ENCODE data around the gene FOXRED1.
"Not testable (repeated sequence)": the region's sequence is repeated elsewhere in the genome, so short reads cannot be mapped to it uniquely, and the experiment has no call there.

The FOXRED1 gene

GRCh38 chr11:126304457-126305075, 35.6 kb downstream of the FOXRED1 start:
- peak overlapping the region; percentile 97 for H3K4me3 ChIP-seq (ENCODE audit: low read depth, low read length)
- no peaks in the 10 kb centered on the region for H3K36me3 ChIP-seq (ENCODE audit: control insufficient read depth, insufficient read depth, low read length)
- H3K27me3 ChIP-seq (ENCODE audit: control insufficient read depth, insufficient read depth, low read length) = no peaks in the 10 kb centered on the region
- peak overlapping the region; percentile 84 for H3K9ac ChIP-seq (ENCODE audit: low read depth, low read length)
- H3K4me1 ChIP-seq (ENCODE audit: control insufficient read depth, insufficient read depth, low read length) = no peaks in the 10 kb centered on the region
- H3K9me3 ChIP-seq (ENCODE audit: control insufficient read depth, insufficient read depth, low read length) = no peaks in the 10 kb centered on the region

- Histone ChIP-seq H3K9ac (ENCODE audit: low read depth, low read length) (no peak overlapping the region), H3K4me3 (ENCODE audit: low read depth, low read length) (no peak overlapping the region), H3K4me1 (ENCODE audit: control insufficient read depth, insufficient read depth, low read length) (no peaks in the 10 kb centered on the region), H3K27me3 (ENCODE audit: control insufficient read depth, insufficient read depth, low read length) (no peaks in the 10 kb centered on the region), H3K9me3 (ENCODE audit: control insufficient read depth, insufficient read depth, low read length) (no peaks in the 10 kb centered on the region), H3K36me3 (ENCODE audit: control insufficient read depth, insufficient read depth, low read length) (no peaks in the 10 kb centered on the region)
These were observed 36.7 kb downstream of the FOXRED1 start for GRCh38 chr11:126305699-126306098.

- no peak overlapping the region for H3K9ac ChIP-seq (ENCODE audit: low read depth, low read length)
- H3K27me3 ChIP-seq (ENCODE audit: control insufficient read depth, insufficient read depth, low read length) = no peaks in the 10 kb centered on the region
- H3K36me3 ChIP-seq (ENCODE audit: control insufficient read depth, insufficient read depth, low read length) = peaks cover 5% of the 10 kb centered on the region
- H3K4me1 ChIP-seq (ENCODE audit: control insufficient read depth, insufficient read depth, low read length) = no peaks in the 10 kb centered on the region
- no peak overlapping the region for H3K4me3 ChIP-seq (ENCODE audit: low read depth, low read length)
- H3K9me3 ChIP-seq (ENCODE audit: control insufficient read depth, insufficient read depth, low read length) = no peaks in the 10 kb centered on the region
These were observed 38.8 kb downstream of the FOXRED1 start for GRCh38 chr11:126307706-126308105.

GRCh38 chr11:126308271-126308671, 39.3 kb downstream of the FOXRED1 start:
- Histone ChIP-seq H3K36me3 (ENCODE audit: control insufficient read depth, insufficient read depth, low read length) (peaks cover 5% of the 10 kb centered on the region), H3K9me3 (ENCODE audit: control insufficient read depth, insufficient read depth, low read length) (no peaks in the 10 kb centered on the region), H3K9ac (ENCODE audit: low read depth, low read length) (no peak overlapping the region), H3K4me3 (ENCODE audit: low read depth, low read length) (no peak overlapping the region), H3K4me1 (ENCODE audit: control insufficient read depth, insufficient read depth, low read length) (no peaks in the 10 kb centered on the region), H3K27me3 (ENCODE audit: control insufficient read depth, insufficient read depth, low read length) (no peaks in the 10 kb centered on the region)

- H3K4me1 ChIP-seq (ENCODE audit: control insufficient read depth, insufficient read depth, low read length); H3K36me3 ChIP-seq (ENCODE audit: control insufficient read depth, insufficient read depth, low read length); H3K4me3 ChIP-seq (ENCODE audit: low read depth, low read length); H3K27me3 ChIP-seq (ENCODE audit: control insufficient read depth, insufficient read depth, low read length); H3K9ac ChIP-seq (ENCODE audit: low read depth, low read length); H3K9me3 ChIP-seq (ENCODE audit: control insufficient read depth, insufficient read depth, low read length): not testable (repeated sequence)
These were observed 39.8 kb downstream of the FOXRED1 start for GRCh38 chr11:126308771-126309170.

- H3K4me3 ChIP-seq (ENCODE audit: low read depth, low read length) = no peak overlapping the region
These were observed 41.4 kb downstream of the FOXRED1 start for GRCh38 chr11:126310200-126310991.

GRCh38 chr11:126310992-126311310, 42.0 kb downstream of the FOXRED1 start:
- no peaks in the 10 kb centered on the region for H3K4me1 ChIP-seq (ENCODE audit: control insufficient read depth, insufficient read depth, low read length)
- no peaks in the 10 kb centered on the region for H3K27me3 ChIP-seq (ENCODE audit: control insufficient read depth, insufficient read depth, low read length)
- H3K9ac ChIP-seq (ENCODE audit: low read depth, low read length) = no peak overlapping the region
- H3K36me3 ChIP-seq (ENCODE audit: control insufficient read depth, insufficient read depth, low read length) = peaks cover 5% of the 10 kb centered on the region
- H3K4me3 ChIP-seq (ENCODE audit: low read depth, low read length) = no peak overlapping the region
- H3K9me3 ChIP-seq (ENCODE audit: control insufficient read depth, insufficient read depth, low read length) = no peaks in the 10 kb centered on the region

More at GRCh38 chr11:126310200-126310991, 41.4 kb downstream of the FOXRED1 start:
- H3K9me3 ChIP-seq (ENCODE audit: control insufficient read depth, insufficient read depth, low read length) = no peaks in the 10 kb centered on the region
- peaks cover 5% of the 10 kb centered on the region for H3K36me3 ChIP-seq (ENCODE audit: control insufficient read depth, insufficient read depth, low read length)
- H3K4me1 ChIP-seq (ENCODE audit: control insufficient read depth, insufficient read depth, low read length) = no peaks in the 10 kb centered on the region
- no peak overlapping the region for H3K9ac ChIP-seq (ENCODE audit: low read depth, low read length)
- no peaks in the 10 kb centered on the region for H3K27me3 ChIP-seq (ENCODE audit: control insufficient read depth, insufficient read depth, low read length)

GRCh38 chr11:126311401-126312291, 42.7 kb downstream of the FOXRED1 start:
- Histone ChIP-seq H3K4me1 (ENCODE audit: control insufficient read depth, insufficient read depth, low read length) (no peaks in the 10 kb centered on the region), H3K36me3 (ENCODE audit: control insufficient read depth, insufficient read depth, low read length) (peaks cover 5% of the 10 kb centered on the region), H3K27me3 (ENCODE audit: control insufficient read depth, insufficient read depth, low read length) (no peaks in the 10 kb centered on the region), H3K9ac (ENCODE audit: low read depth, low read length) (no peak overlapping the region), H3K9me3 (ENCODE audit: control insufficient read depth, insufficient read depth, low read length) (no peaks in the 10 kb centered on the region), H3K4me3 (ENCODE audit: low read depth, low read length) (no peak overlapping the region)

- H3K9me3 ChIP-seq (ENCODE audit: control insufficient read depth, insufficient read depth, low read length) = no peaks in the 10 kb centered on the region
- no peaks in the 10 kb centered on the region for H3K4me1 ChIP-seq (ENCODE audit: control insufficient read depth, insufficient read depth, low read length)
- H3K36me3 ChIP-seq (ENCODE audit: control insufficient read depth, insufficient read depth, low read length) = peaks cover 5% of the 10 kb centered on the region
- no peak overlapping the region for H3K9ac ChIP-seq (ENCODE audit: low read depth, low read length)
- no peak overlapping the region for H3K4me3 ChIP-seq (ENCODE audit: low read depth, low read length)
- H3K27me3 ChIP-seq (ENCODE audit: control insufficient read depth, insufficient read depth, low read length) = no peaks in the 10 kb centered on the region
These were observed 44.0 kb downstream of the FOXRED1 start for GRCh38 chr11:126312961-126313360.

- Histone ChIP-seq H3K9ac (ENCODE audit: low read depth, low read length) (no peak overlapping the region), H3K36me3 (ENCODE audit: control insufficient read depth, insufficient read depth, low read length) (peaks cover 5% of the 10 kb centered on the region), H3K9me3 (ENCODE audit: control insufficient read depth, insufficient read depth, low read length) (no peaks in the 10 kb centered on the region), H3K4me1 (ENCODE audit: control insufficient read depth, insufficient read depth, low read length) (no peaks in the 10 kb centered on the region), H3K27me3 (ENCODE audit: control insufficient read depth, insufficient read depth, low read length) (no peaks in the 10 kb centered on the region), H3K4me3 (ENCODE audit: low read depth, low read length) (no peak overlapping the region)
These were observed 44.9 kb downstream of the FOXRED1 start for GRCh38 chr11:126313826-126314225.

GRCh38 chr11:126317432-126317755, 48.4 kb downstream of the FOXRED1 start:
- Histone ChIP-seq H3K27me3 (ENCODE audit: control insufficient read depth, insufficient read depth, low read length) (no peaks in the 10 kb centered on the region), H3K9me3 (ENCODE audit: control insufficient read depth, insufficient read depth, low read length) (no peaks in the 10 kb centered on the region), H3K9ac (ENCODE audit: low read depth, low read length) (no peak overlapping the region), H3K4me3 (ENCODE audit: low read depth, low read length) (no peak overlapping the region), H3K4me1 (ENCODE audit: control insufficient read depth, insufficient read depth, low read length) (no peaks in the 10 kb centered on the region), H3K36me3 (ENCODE audit: control insufficient read depth, insufficient read depth, low read length) (no peaks in the 10 kb centered on the region)
